ENCODE results near the gene GPC6. TPM values are rescaled to one million over a fixed set of nuclear protein-coding genes. Genes with fewer than 3 reads are reported as not detected.

Gene GPC6
- total and polyA plus RNA-seq, 4 donors, result 5.9 to 29.1 (median 18.2) TPM

GRCh38 chr13:93199856-93200255 lies 26.8 kb upstream of the GPC6 start:
- Histone ChIP-seq H3K4me3 (ENCODE audit: low read depth in 1 of 3, low read length in 3 of 3) (no peak overlapping the region), H3K9ac (ENCODE audit: low read depth in 1 of 2, low read length in 2 of 2) (no peak overlapping the region), H3K4me1 (ENCODE audit: control insufficient read depth in 4 of 4, insufficient read depth in 4 of 4, low read length in 3 of 4) (peaks cover 0 to 4% (median 1%) of the 10 kb centered on the region in 4 donors), H3K9me3 (ENCODE audit: control insufficient read depth in 4 of 4, low read length in 3 of 4) (no peaks in the 10 kb centered on the region), H3K27me3 (ENCODE audit: control insufficient read depth in 4 of 4, insufficient read depth in 4 of 4, low read length in 3 of 4) (no peaks in the 10 kb centered on the region), H3K36me3 (ENCODE audit: control insufficient read depth in 4 of 4, insufficient read depth in 3 of 4, low read depth in 1 of 4, low read length in 3 of 4) (no peaks in the 10 kb centered on the region), H3K27ac (ENCODE audit: low read depth in 1 of 2, low read length in 2 of 2) (no peak overlapping the region)
- DNase-seq (ENCODE audit: low spot score), result no peak
- 87% methylated on average over 1 of the region's 1 CpG for WGBS
- no peak for TF ChIP-seq YY1 (IDR thresholded peaks at IDR 0.05)

GRCh38 chr13:93200626-93201025 lies 26.0 kb upstream of the GPC6 start:
- H3K27ac ChIP-seq (ENCODE audit: low read depth in 1 of 2, low read length in 2 of 2), result no peak overlapping the region
- no peak for DNase-seq (ENCODE audit: low spot score)
- H3K4me3 ChIP-seq (ENCODE audit: low read depth in 1 of 3, low read length in 3 of 3), result no peak overlapping the region
- no peak for TF ChIP-seq TAF1 (conservative IDR thresholded peaks at IDR 0.05)
- no peak for TF ChIP-seq GABPA (IDR thresholded peaks at IDR 0.05 in 1 of 2, conservative IDR thresholded peaks at IDR 0.05 in 1 of 2)
- no peak for TF ChIP-seq HNF4A (conservative IDR thresholded peaks at IDR 0.05)
- no peak for TF ChIP-seq RXRA (IDR thresholded peaks at IDR 0.05)
- TF ChIP-seq YY1 (IDR thresholded peaks at IDR 0.05), result no peak
- TF ChIP-seq, protein P1, sequence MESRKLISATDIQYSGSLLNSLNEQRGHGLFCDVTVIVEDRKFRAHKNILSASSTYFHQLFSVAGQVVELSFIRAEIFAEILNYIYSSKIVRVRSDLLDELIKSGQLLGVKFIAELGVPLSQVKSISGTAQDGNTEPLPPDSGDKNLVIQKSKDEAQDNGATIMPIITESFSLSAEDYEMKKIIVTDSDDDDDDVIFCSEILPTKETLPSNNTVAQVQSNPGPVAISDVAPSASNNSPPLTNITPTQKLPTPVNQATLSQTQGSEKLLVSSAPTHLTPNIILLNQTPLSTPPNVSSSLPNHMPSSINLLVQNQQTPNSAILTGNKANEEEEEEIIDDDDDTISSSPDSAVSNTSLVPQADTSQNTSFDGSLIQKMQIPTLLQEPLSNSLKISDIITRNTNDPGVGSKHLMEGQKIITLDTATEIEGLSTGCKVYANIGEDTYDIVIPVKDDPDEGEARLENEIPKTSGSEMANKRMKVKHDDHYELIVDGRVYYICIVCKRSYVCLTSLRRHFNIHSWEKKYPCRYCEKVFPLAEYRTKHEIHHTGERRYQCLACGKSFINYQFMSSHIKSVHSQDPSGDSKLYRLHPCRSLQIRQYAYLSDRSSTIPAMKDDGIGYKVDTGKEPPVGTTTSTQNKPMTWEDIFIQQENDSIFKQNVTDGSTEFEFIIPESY (IDR thresholded peaks at IDR 0.05), result no peak
- no peak for TF ChIP-seq FOXA2 (IDR thresholded peaks at IDR 0.05)
- no peak for TF ChIP-seq NR2F2 (IDR thresholded peaks at IDR 0.05)
- no peak for TF ChIP-seq HNF4G (IDR thresholded peaks at IDR 0.05)
- TF ChIP-seq RAD21 (IDR thresholded peaks at IDR 0.05), result no peak
- TF ChIP-seq FOXA1 (IDR thresholded peaks at IDR 0.05), result no peak
- no peak for TF ChIP-seq JUND (IDR thresholded peaks at IDR 0.05)
- no peak for TF ChIP-seq MAX (IDR thresholded peaks at IDR 0.05)
- H3K9me3 ChIP-seq (ENCODE audit: control insufficient read depth in 4 of 4, low read length in 3 of 4), result no peaks in the 10 kb centered on the region
- H3K27me3 ChIP-seq (ENCODE audit: control insufficient read depth in 4 of 4, insufficient read depth in 4 of 4, low read length in 3 of 4), result no peaks in the 10 kb centered on the region
- no peak overlapping the region for H3K9ac ChIP-seq (ENCODE audit: low read depth in 1 of 2, low read length in 2 of 2)
- H3K4me1 ChIP-seq (ENCODE audit: control insufficient read depth in 4 of 4, insufficient read depth in 4 of 4, low read length in 3 of 4), result peaks cover 0 to 4% (median 1%) of the 10 kb centered on the region in 4 donors
- H3K36me3 ChIP-seq (ENCODE audit: control insufficient read depth in 4 of 4, insufficient read depth in 3 of 4, low read depth in 1 of 4, low read length in 3 of 4), result no peaks in the 10 kb centered on the region

- 33% methylated on average over 1 of the region's 1 CpG for whole genome bisulfite sequencing
- H3K36me3 ChIP-seq (ENCODE audit: control insufficient read depth in 4 of 4, insufficient read depth in 3 of 4, low read depth in 1 of 4, low read length in 3 of 4), result no peaks in the 10 kb centered on the region
- no peak for DNase-seq (ENCODE audit: low spot score)
- H3K9me3 ChIP-seq (ENCODE audit: control insufficient read depth in 4 of 4, low read length in 3 of 4), result no peaks in the 10 kb centered on the region
- no peak overlapping the region for H3K9ac ChIP-seq (ENCODE audit: low read depth in 1 of 2, low read length in 2 of 2)
- H3K4me1 ChIP-seq (ENCODE audit: control insufficient read depth in 4 of 4, insufficient read depth in 4 of 4, low read length in 3 of 4), result peaks cover 0 to 4% (median 1%) of the 10 kb centered on the region in 4 donors
- no peak overlapping the region for H3K27ac ChIP-seq (ENCODE audit: low read depth in 1 of 2, low read length in 2 of 2)
- no peaks in the 10 kb centered on the region for H3K27me3 ChIP-seq (ENCODE audit: control insufficient read depth in 4 of 4, insufficient read depth in 4 of 4, low read length in 3 of 4)
- no peak overlapping the region for H3K4me3 ChIP-seq (ENCODE audit: low read depth in 1 of 3, low read length in 3 of 3)
- peak; percentile 42 for TF ChIP-seq SP1 (IDR thresholded peaks at IDR 0.05)
- no peak for TF ChIP-seq RAD21 (IDR thresholded peaks at IDR 0.05)
- peak; percentile 72 for TF ChIP-seq NR2F2 (IDR thresholded peaks at IDR 0.05)
- TF ChIP-seq, protein P2, sequence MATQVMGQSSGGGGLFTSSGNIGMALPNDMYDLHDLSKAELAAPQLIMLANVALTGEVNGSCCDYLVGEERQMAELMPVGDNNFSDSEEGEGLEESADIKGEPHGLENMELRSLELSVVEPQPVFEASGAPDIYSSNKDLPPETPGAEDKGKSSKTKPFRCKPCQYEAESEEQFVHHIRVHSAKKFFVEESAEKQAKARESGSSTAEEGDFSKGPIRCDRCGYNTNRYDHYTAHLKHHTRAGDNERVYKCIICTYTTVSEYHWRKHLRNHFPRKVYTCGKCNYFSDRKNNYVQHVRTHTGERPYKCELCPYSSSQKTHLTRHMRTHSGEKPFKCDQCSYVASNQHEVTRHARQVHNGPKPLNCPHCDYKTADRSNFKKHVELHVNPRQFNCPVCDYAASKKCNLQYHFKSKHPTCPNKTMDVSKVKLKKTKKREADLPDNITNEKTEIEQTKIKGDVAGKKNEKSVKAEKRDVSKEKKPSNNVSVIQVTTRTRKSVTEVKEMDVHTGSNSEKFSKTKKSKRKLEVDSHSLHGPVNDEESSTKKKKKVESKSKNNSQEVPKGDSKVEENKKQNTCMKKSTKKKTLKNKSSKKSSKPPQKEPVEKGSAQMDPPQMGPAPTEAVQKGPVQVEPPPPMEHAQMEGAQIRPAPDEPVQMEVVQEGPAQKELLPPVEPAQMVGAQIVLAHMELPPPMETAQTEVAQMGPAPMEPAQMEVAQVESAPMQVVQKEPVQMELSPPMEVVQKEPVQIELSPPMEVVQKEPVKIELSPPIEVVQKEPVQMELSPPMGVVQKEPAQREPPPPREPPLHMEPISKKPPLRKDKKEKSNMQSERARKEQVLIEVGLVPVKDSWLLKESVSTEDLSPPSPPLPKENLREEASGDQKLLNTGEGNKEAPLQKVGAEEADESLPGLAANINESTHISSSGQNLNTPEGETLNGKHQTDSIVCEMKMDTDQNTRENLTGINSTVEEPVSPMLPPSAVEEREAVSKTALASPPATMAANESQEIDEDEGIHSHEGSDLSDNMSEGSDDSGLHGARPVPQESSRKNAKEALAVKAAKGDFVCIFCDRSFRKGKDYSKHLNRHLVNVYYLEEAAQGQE (IDR thresholded peaks at IDR 0.05), result no peak
- no peak for TF ChIP-seq JUND (IDR thresholded peaks at IDR 0.05)
- peak; percentile 11 for TF ChIP-seq HNF4G (IDR thresholded peaks at IDR 0.05)
- TF ChIP-seq, protein P3, sequence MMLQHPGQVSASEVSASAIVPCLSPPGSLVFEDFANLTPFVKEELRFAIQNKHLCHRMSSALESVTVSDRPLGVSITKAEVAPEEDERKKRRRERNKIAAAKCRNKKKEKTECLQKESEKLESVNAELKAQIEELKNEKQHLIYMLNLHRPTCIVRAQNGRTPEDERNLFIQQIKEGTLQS (IDR thresholded peaks at IDR 0.05), result no peak
- peak; percentile 52 to 70 for TF ChIP-seq HNF4A (conservative IDR thresholded peaks at IDR 0.05)
- peak; percentile 52 for TF ChIP-seq YY1 (IDR thresholded peaks at IDR 0.05)
- peak; percentile 66 to 83 for TF ChIP-seq RXRA (IDR thresholded peaks at IDR 0.05)
- TF ChIP-seq, protein P4, sequence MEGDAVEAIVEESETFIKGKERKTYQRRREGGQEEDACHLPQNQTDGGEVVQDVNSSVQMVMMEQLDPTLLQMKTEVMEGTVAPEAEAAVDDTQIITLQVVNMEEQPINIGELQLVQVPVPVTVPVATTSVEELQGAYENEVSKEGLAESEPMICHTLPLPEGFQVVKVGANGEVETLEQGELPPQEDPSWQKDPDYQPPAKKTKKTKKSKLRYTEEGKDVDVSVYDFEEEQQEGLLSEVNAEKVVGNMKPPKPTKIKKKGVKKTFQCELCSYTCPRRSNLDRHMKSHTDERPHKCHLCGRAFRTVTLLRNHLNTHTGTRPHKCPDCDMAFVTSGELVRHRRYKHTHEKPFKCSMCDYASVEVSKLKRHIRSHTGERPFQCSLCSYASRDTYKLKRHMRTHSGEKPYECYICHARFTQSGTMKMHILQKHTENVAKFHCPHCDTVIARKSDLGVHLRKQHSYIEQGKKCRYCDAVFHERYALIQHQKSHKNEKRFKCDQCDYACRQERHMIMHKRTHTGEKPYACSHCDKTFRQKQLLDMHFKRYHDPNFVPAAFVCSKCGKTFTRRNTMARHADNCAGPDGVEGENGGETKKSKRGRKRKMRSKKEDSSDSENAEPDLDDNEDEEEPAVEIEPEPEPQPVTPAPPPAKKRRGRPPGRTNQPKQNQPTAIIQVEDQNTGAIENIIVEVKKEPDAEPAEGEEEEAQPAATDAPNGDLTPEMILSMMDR (IDR thresholded peaks at IDR 0.05; ENCODE audit: low read depth, low read length, missing input control), result no peak
- TF ChIP-seq MAX (IDR thresholded peaks at IDR 0.05), result peak; percentile 77
- TF ChIP-seq, protein P1 (IDR thresholded peaks at IDR 0.05), result peak; percentile 60
- peak; percentile 80 for TF ChIP-seq FOXA2 (IDR thresholded peaks at IDR 0.05)
- no peak for TF ChIP-seq TAF1 (conservative IDR thresholded peaks at IDR 0.05)
Measured at GRCh38 chr13:93201992-93202558, 24.5 kb upstream of the GPC6 start.

Data from liver (tissue), 9 donors.